NCI-H345 treated with DMSO at 0.1 percent for 48 hours (cell line): Measurements from ENCODE around the gene EPHB1.
A peak's percentile ranks its signal among the peaks of the same experiment; 100 is the strongest.

Experiments used
- DNase-seq: peaks from one replicate; lab custom pipeline; 2025; ENCODE audit not compliant: unreplicated experiment; lab: John Stamatoyannopoulos, UW

Gene EPHB1

GRCh38 chr3:134807189-134807588, 12.1 kb downstream of the EPHB1 start:
- no peak for DNase-seq

GRCh38 chr3:134808835-134809234, 13.8 kb downstream of the EPHB1 start:
- DNase-seq = no peak

GRCh38 chr3:134809427-134810051, 14.5 kb downstream of the EPHB1 start:
- peak; percentile 32 for DNase-seq

- no peak for DNase-seq
Observed at GRCh38 chr3:134810052-134810435, 15.0 kb downstream of the EPHB1 start.

- DNase-seq = no peak
Observed at GRCh38 chr3:134810850-134811249, 15.8 kb downstream of the EPHB1 start.

- DNase-seq = no peak
Observed at GRCh38 chr3:134813618-134814017, 18.6 kb downstream of the EPHB1 start.

GRCh38 chr3:134815519-134815918, 20.5 kb downstream of the EPHB1 start:
- DNase-seq = no peak

GRCh38 chr3:134816623-134817022, 21.6 kb downstream of the EPHB1 start:
- no peak for DNase-seq

- no peak for DNase-seq
Observed at GRCh38 chr3:134817297-134817696, 22.2 kb downstream of the EPHB1 start.

GRCh38 chr3:134820994-134821393, 25.9 kb downstream of the EPHB1 start:
- DNase-seq = no peak

- no peak for DNase-seq
Observed at GRCh38 chr3:134822090-134822489, 27.0 kb downstream of the EPHB1 start.

GRCh38 chr3:134823679-134824078, 28.6 kb downstream of the EPHB1 start:
- no peak for DNase-seq

GRCh38 chr3:134824791-134825190, 29.7 kb downstream of the EPHB1 start:
- peak; percentile 41 for DNase-seq

GRCh38 chr3:134827213-134827612, 32.2 kb downstream of the EPHB1 start:
- DNase-seq = no peak

GRCh38 chr3:134829721-134830120, 34.7 kb downstream of the EPHB1 start:
- no peak for DNase-seq

GRCh38 chr3:134832585-134832984, 37.5 kb downstream of the EPHB1 start:
- DNase-seq = no peak

GRCh38 chr3:134833453-134834163, 38.5 kb downstream of the EPHB1 start:
- no peak for DNase-seq

- no peak for DNase-seq
Observed at GRCh38 chr3:134836921-134837320, 41.9 kb downstream of the EPHB1 start.

GRCh38 chr3:134838599-134838998, 43.5 kb downstream of the EPHB1 start:
- no peak for DNase-seq

GRCh38 chr3:134839422-134839821, 44.4 kb downstream of the EPHB1 start:
- DNase-seq = no peak

GRCh38 chr3:134839990-134840389, 44.9 kb downstream of the EPHB1 start:
- no peak for DNase-seq

- DNase-seq = no peak
Observed at GRCh38 chr3:134840459-134840858, 45.4 kb downstream of the EPHB1 start.

GRCh38 chr3:134846084-134846483, 51.0 kb downstream of the EPHB1 start:
- no peak for DNase-seq
